HG03066 (cell line): ENCODE results near the gene ECT2.
A peak's percentile ranks its signal among the peaks of the same experiment; 100 is the strongest.
"Not testable (repeated sequence)": the region's sequence is repeated elsewhere in the genome, so short reads cannot be mapped to it uniquely, and the experiment has no call there.

Experiments used
- ATAC-seq: cut with Tn5 transposase; IDR thresholded peaks from one replicate; pipeline ENCODE4 v1.9.1; 2021; ENCODE audit warnings: low read depth; ENCODE audit not compliant: unreplicated experiment

The ECT2 gene, protein sequence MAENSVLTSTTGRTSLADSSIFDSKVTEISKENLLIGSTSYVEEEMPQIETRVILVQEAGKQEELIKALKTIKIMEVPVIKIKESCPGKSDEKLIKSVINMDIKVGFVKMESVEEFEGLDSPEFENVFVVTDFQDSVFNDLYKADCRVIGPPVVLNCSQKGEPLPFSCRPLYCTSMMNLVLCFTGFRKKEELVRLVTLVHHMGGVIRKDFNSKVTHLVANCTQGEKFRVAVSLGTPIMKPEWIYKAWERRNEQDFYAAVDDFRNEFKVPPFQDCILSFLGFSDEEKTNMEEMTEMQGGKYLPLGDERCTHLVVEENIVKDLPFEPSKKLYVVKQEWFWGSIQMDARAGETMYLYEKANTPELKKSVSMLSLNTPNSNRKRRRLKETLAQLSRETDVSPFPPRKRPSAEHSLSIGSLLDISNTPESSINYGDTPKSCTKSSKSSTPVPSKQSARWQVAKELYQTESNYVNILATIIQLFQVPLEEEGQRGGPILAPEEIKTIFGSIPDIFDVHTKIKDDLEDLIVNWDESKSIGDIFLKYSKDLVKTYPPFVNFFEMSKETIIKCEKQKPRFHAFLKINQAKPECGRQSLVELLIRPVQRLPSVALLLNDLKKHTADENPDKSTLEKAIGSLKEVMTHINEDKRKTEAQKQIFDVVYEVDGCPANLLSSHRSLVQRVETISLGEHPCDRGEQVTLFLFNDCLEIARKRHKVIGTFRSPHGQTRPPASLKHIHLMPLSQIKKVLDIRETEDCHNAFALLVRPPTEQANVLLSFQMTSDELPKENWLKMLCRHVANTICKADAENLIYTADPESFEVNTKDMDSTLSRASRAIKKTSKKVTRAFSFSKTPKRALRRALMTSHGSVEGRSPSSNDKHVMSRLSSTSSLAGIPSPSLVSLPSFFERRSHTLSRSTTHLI

DNA sequence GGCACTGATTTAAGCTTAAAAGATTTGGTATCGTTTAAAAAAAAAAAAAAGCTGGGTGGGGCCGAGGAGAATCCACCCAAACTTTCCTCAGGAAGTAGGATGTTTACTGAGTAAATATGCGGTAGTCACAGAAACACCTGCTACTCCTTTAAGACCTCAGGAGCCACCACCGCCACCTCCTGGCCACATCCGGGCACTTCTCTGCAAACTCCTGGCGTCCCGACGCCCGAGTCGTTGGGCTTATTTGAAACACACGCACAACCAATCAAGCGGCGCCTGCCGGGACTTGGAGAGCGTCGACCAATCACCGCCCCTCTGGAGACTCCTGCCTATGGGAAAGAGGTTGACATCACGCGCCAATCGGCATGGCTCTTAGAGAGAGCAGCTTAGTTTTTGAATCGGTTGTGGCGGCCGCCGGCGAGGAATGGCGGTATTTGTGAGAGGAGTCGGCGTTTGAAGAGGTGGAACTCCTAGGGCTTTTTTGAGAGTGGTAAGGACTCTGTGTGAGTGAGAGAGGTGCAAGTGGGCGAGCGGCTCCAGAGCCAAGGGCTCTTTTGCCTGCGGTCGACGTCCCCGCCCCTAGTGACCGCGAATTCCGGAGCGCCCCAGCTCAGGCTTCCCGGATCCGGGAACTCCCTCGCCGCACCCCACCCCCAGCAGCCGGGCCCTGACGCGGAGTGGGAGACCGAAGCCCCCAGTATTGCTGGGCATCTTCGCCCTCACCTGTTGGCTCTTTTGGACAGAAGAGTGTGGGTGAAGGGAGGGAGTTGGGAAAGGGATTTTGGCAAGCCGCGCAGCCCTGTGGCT, at the start of gene ECT2:
TSS of gene ECT2 (plus strand) at position 359 of the 807 bp plus-strand sequence. CDS start 3,805 bp downstream, outside the sequence.
- peak; percentile 97 for ATAC-seq

DNA sequence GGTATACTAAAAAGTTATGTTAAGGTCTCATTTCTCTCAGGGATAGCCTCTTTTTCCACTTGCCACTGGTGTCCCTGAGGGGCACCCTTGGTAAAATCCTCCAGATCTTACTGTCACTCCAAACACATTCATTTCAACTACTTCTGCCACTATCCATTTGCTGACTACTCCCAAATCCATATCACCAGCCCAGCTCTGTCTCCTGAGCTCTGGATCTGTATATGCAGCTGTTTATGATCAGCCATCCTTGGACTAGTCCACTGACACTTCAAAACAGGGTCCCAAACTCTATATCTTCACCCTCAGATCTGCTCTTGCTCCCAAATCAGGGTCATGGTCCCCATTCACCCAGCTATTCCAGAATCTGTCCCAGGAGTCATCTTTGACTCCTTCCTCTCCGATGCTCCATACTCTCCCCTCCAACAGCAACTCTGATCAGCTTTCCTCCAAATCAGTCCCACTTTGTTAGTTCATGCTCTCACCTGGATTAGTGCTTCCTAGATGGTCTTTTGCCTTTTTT, 49.5 kb upstream of the ECT2 start:
- ATAC-seq, result no peak

DNA sequence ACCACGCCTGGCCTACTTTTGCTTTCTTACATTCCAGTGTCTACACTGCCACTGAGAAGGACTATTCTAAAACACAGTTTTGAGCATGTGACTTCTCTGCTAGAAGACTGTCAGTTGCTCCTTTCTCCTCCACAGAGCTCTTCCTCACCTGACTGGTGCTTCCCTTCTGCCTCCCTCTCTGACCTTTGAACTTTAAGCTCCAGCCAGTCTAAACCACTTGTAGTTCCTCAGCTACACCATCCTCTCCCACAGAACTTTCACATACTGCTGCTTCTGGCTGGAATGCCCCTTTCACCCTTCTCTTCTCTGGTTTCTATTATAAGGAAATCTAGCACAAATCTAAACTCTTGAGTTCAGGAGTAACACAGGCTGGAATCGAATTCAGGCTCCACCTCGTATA, 48.8 kb upstream of the ECT2 start:
- no peak for ATAC-seq

DNA sequence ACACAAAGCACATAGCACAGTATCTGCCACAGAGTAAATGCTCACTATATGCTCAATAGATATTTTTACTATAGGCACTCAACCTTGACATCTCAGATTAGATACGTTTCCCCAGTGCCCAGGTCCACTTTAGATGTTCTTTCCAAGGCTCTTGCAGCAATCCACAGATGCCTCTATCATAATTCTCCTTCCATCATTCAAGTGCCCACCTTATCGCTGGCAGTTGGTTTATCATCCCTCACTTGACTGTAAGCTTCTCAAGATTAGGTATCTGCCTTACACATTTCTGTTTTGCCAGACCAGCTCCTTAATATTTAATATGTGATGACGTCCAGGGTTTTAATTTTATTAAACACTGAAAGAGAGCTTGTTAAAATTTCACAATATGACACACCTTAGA, 48.3 kb upstream of the ECT2 start:
- no peak for ATAC-seq

DNA sequence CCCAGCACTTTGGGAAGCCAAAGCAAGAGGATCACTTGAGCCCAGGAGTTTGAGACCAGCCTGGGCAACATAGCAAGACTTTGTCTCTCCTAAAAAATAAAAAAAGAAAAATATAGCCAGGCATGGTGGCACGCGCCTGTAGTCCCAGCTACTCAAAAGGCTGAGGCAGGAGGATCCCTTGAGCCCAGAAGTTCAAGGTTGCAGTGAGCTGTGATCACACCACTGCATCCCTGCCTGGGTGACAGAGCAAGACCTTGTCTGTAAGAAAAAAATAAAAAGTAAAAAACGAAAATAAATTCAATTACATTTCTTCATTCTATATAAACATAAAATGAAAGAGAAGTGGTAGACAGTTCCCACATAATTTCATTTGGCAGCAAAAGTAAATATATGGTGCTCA, 47.8 kb upstream of the ECT2 start:
- ATAC-seq, result not testable (repeated sequence)

DNA sequence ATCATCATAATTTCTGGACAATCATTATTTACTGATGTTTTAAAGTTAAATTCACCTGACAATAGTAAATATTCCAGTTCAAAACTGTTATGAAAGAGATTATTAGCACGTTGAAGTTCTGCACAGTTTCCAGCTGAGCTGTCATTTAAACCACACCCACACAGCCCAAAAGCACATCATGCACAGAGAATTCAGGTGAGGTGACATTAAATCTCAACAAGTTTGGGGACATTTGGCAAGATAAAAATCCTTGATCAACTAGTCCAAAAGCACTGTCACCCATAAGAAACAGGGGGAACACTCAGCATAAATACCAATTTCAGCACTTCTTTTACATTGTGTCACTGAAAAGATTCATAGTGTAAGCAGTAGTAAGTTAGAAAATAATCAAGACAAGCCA, 46.5 kb upstream of the ECT2 start:
- no peak for ATAC-seq

DNA sequence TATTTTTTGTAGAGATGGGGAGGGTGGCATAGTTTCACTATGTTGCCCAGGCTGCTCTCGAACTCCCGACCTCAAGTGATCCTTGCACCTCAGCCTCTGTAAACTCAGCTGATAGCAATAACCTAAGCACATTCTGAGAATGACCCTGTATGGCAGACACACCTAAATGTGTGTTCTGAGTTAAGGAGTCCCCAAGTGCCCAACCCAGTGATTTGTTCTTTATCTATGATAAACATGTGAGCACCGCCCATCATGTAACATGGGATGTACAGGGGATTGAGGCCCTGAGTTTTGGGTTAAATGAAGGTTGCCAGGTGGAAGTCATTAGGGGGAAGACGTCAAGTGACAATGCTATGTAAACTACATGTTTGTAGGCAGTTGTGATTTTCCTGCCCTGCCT, 45.4 kb upstream of the ECT2 start:
- ATAC-seq, result no peak

DNA sequence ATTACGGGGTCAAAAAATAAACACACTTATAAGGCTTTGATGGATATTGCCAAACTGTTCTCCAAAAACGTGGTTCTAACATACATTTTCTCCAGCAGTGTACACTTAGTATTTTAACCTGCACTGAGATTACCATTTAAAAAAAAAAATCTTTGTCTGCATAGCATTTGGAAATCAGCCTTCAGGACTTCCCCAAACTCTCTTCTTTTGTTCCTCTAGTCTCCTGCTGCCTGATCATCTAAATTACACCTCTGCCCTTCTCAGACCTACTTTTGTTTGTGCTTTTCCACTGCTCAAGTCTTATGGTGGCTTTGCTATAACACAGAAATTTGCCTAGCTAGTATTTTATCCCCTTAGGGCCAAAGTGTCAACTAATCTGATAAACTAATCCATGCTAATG, 43.5 kb upstream of the ECT2 start:
- no peak for ATAC-seq

DNA sequence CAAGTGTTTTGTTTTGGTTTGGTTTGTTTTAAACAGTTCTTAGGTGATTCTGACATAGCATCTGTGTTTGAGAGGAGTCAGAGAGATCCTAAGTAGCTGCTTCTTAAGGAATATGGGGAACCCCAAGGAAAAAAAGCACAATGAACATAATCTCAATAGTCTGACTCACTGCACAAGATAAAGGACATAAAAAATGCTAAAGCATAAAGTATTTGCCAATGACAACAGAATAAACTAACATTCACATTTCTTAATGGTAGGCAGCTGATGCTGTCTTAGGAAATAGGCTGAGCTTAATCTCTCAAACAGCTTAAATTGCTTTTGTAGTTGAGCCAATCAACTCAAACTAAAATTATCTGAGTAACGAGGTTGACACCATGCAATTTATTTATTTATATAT, 42.6 kb upstream of the ECT2 start:
- no peak for ATAC-seq

DNA sequence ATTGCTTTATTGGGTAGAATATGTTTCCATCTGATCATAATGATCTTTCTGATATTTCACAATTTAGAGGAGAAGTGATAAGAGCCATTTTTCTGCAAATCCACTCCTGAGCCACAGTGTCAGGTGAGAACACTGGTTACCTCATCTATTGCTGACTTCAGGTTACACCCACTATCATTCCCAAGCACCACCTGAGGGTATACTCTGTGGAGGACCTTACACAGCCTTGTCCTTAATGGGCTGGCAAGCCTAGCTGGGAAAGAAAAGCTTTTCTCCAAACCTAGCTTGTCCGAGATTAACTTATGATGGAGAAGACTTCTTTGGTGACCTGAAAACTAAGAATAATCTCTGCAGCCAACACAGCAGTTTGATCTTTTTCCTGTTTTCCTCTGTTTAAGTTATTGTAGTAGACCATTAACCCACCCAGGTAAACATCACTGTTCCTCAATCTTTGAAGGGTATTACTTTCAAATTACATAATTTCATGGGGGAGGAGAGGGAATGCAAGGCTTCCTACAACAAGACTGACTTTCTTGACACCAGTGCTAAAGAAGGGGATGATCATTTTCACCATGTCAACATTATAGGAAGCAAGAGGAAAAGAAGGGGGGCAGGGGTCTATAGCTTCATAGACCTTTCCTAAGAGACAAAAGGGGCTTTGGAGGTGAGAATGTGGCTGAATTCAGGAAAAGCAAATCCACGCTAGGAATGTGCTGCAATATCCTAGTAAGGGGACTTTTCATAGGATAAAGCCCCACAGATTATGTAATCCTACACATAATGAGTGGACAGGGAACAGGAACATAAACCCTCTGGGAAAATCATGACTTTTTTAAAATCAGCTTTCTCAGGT, 41.4 kb upstream of the ECT2 start:
- ATAC-seq, result no peak

DNA sequence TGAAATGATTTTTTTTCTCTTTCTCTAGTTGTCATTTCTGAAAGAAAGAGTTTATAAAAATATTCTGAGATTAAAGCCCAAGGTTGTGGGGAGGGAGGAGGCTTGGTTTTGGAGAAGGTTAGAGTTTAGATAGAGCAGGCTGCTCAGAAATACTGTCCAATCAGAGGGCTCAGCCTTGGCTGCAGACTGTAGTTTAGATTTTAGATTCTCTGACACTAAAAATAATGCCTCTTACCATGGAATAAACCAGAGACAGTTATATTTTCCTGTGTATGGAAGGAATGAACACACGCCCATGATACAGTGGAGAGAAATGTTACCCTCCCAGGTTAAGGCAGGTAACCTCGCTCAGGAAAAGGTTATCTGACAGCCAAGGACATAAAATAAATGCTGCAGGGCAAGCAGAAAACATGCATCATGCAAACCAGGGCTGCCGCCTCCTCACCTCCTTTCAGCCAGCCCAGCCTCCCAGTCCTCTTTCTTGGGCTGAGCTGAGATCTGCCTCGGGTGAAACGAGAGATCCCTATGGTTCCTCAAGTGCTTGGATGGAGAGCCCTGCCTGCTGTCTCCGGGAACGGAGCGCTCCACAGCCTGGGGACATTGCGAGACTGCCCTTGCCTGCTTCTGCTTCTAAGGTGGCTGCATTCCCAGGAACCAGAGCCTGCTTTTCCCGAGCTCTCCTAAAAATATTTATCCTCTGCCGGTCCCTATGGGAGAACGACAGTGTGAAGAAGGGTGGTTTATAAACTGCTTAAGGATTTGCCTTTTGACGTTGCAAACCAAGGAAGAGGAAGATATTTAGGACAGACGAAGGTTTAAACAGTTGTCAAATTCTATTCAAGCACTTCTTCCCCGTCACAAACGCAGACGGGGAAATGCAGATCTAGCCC, 40.5 kb upstream of the ECT2 start:
- ATAC-seq, result peak; percentile 5

DNA sequence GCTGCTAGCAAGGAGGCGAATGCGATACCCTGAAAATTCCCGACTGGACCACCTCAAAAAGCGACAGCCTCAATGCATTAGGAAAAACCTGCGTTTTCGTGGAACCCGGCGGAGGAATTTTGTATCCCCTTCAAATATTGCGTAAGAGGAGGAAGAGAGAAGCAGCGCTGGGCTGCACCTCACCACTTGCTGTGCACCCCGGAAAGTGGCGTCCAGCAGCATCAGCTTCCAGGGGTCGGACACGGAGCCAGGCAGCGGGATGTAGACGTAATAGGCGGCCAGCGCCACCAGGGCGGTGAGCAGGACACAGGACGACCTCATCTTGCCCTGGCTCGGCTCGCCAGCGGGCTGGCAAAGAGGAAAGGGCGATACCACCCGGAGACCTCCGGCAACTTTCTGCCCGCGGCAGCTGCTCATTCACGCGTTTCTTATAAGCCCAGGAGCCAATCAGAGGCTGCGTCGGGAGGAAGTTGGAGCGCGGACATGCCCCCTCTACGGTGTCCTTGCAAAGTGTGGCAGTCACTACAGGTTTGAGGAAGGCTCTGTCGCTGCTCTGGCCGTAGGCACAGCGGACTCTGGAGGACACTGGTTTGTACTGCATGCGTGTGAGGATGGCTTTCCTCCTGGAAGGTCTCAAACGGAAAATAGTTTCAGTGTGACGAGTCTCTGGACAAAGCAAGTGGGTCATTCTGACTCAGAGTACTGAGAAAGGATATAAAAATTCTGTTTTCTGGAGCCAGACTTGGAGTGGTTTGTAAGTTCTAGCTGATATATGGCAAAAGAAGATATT, 39.7 kb upstream of the ECT2 start, which contains the start of gene NCEH1:
TSS of gene NCEH1 (minus strand) at position 404 of the 790 bp plus-strand sequence. CDS start at position 321, 83 bp downstream.
- peak; percentile 99 for ATAC-seq

DNA sequence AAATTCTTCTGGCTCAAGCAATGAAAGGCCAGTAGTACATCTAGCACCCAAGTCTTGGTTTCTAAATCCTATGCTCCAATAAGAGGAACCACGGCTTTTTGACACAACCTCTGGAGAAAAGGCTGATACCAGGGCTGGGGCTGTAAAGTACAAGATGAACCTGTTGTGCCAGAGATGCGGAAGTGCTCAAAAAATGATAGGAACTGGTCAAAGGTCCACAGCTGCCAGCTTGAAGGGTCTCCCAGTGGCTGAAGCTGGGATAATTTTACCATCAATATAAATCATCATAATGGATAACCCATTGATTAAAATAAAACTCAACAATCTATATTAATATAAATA, 39.1 kb upstream of the ECT2 start:
- ATAC-seq, result peak; percentile 7

DNA sequence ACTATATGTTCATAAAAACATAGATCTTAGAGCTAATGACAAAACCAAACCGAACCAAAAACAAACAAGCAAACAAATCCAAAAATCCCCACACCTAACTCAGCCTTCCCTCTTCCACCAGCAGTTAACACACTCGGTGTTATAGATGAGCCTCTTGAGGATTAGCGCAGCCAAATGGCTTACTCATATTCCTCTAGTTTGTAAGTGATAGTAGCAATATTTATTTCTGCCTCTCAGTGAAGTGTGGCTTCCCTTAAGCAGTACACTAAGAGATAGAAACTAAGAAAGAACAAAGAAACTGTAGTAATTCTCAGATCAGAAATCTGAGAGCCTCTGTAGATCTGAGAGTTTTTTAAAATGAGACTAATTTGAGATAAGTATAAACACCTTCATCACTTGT, 37.2 kb upstream of the ECT2 start:
- no peak for ATAC-seq

DNA sequence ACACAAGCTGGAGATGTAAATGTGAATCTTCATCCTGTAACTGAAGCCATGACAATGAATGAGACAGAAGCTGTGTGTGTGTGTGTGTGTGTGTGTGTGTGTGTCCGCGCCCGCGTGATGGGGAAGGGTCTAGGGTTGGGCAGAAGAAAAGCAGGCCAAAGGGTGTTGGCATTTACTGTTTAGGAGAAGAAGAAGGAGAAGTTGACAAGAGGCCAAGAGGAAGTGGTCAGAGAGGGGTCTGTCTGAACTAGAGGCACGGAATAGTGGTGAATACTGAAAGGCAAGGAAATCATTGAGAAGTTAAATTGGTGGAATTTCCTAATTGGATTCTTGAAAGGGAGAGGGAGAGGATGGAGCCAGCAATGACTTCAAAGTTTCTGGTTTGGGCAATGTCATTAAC, 34.0 kb upstream of the ECT2 start:
- no peak for ATAC-seq

DNA sequence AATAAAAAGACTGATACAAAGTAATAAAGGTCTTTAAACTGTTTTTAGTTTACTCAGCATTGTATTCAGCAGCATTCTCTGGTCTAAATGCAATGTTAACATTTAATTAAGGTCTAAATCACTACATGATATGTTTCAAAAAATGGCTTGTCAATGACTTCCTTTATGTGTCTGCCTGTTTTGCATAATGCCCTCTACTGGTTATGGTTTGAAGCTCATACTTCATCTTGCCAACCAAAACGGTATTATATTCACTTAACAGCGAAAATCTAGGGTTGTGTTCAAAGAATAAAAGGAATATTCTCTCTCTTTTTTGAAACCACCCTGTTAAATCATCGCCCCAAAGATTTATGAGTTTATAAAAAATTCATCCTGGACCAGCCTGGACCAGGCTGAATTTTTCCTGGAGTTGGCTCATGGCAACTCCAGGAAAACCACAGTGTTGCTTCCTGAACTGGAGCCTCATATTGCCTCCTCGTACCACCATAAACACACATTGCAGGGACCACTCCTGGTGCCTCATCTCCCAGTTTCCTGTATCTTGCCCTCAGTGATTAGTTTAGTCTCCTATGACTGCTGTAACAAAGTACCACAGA, 32.9 kb upstream of the ECT2 start:
- ATAC-seq, result no peak

DNA sequence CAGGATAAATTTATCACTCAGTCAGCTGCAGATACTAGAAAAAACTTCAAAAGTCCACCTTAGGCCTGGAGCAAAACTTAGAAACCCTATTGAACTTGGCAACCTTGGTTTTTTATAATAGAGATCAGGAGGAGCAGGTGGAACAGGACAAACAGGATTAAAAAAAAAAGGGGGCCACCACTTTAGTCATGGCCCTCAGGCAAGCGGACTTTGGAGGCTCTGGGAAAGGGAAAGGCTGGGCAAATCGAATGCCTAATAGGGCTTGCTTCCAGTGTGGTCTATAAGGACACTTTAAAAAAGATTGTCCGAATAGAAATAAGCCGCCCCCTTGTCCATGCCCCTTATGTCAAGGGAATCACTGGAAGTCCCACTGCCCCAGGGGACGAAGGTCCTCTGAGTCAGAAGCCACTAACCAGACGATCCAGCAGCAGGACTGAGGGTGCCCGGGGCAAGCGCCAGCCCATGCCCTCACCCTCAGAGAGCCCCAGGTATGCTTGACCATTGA, 27.9 kb upstream of the ECT2 start:
- ATAC-seq, result not testable (repeated sequence)
